Calu3 (cell line): ENCODE results near the gene DDAH2. TPM values are rescaled to one million over a fixed set of nuclear protein-coding genes. Genes with fewer than 3 reads are reported as not detected.

Experiments used
- BruUV-seq: library from RNA; stranded (reverse); fragments of 400-500 nt; replicated peaks from 2 replicates; lab custom pipeline; 2021; lab: Mats Ljungman, UMichigan
- CTCF ChIA-PET: fragments of 300-600 bp; sonication (Branson Sonifier 250); formaldehyde crosslinking; loops from one replicate; lab custom pipeline; 2022; ENCODE audit warnings: antibody characterized with exemption; lab: Charles Lee
- DNase-seq: peaks from one replicate; pipeline ENCODE4 v3.0.0; 2022
- H3K27ac Mint-ChIP-seq: one replicate; pipeline ENCODE4 v1.8.0; 2022; ENCODE audit warnings: mixed read lengths; ENCODE audit not compliant: unreplicated experiment
- H3K27me3 Mint-ChIP-seq: one replicate; pipeline ENCODE4 v1.8.0; 2022; ENCODE audit warnings: mixed read lengths; ENCODE audit not compliant: unreplicated experiment
- H3K36me3 Mint-ChIP-seq: one replicate; pipeline ENCODE4 v1.8.0; 2022; ENCODE audit warnings: mild to moderate bottlenecking, moderate library complexity, mixed read lengths; ENCODE audit not compliant: insufficient read depth, unreplicated experiment
- H3K4me1 Mint-ChIP-seq: one replicate; pipeline ENCODE4 v1.8.0; 2022; ENCODE audit warnings: mild to moderate bottlenecking, low read depth, mixed read lengths; ENCODE audit not compliant: unreplicated experiment
- H3K4me3 Mint-ChIP-seq: one replicate; pipeline ENCODE4 v1.8.0; 2022; ENCODE audit warnings: mild to moderate bottlenecking, low read depth, moderate library complexity, mixed read lengths; ENCODE audit not compliant: unreplicated experiment
- H3K9me3 Mint-ChIP-seq: one replicate; pipeline ENCODE4 v1.8.0; 2022; ENCODE audit warnings: low read depth, mixed read lengths; ENCODE audit not compliant: unreplicated experiment
- CTCF ChIP-seq: fragments of 200-600 bp; IDR thresholded peaks from one replicate; pipeline ENCODE4 v1.8.0; 2022; ENCODE audit warnings: antibody characterized with exemption; ENCODE audit not compliant: unreplicated experiment
- intact Hi-C: fragments of 100-400 bp; cut with micrococcal nuclease; formaldehyde crosslinking; loops from one replicate; pipeline ENCODE4 v1.10.0; 2022; ENCODE audit not compliant: unreplicated experiment
- total RNA-seq: library from RNA; stranded (reverse); gene quantifications from 2 replicates; pipeline ENCODE4 v1.2.3, GENCODE V29; 2022

Gene DDAH2
- total RNA-seq, 1 experiment from 2014 or later, result 81.4 TPM

- Mint-ChIP-seq H3K27me3 (peaks cover 15% of the 10 kb centered on the region), H3K36me3 (peaks cover 13% of the 10 kb centered on the region), H3K4me3 (no peak overlapping the region), H3K9me3 (no peaks in the 10 kb centered on the region), H3K4me1 (peaks cover 34% of the 10 kb centered on the region), H3K27ac (no peak overlapping the region)
- CTCF ChIA-PET, result interaction anchor here (1.0 kb wide), 1 partner anchor 19 kb away, joined by 5 read pairs; the partner anchor contains the start of gene MSH5
- BruUV-seq, result no TSS peak
- intact Hi-C loops, result no loop called here
- no peak for DNase-seq
- TF ChIP-seq CTCF, result no peak
These were observed 8.8 kb downstream of the DDAH2 start for GRCh38 chr6:31720196-31720770.

DNA sequence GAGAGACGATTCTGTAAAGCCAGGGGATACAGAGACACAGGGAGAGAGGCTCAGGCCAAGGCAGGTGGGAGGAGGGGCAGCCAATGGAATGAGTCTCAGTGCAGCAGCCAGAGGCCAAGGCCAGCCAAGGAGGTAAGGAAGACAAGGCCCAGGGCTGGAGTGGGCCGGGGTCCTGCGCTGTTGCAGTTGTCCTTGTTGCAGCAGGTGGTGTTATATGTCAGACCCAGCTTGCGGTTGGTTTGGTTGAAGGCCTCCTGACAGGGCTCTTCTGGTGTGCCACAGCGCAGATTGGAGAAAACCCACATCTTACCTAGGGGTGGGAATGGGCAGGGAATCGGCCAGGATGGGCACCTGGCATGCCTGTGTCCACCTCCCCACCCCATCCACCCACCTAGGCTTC lies 10.1 kb downstream of the DDAH2 start:
- DNase-seq, result no peak
- no peaks in the 10 kb centered on the region for H3K9me3 Mint-ChIP-seq
- TF ChIP-seq CTCF, result no peak
- peak overlapping the region; percentile 26 for H3K27ac Mint-ChIP-seq
- BruUV-seq, result no TSS peak
- CTCF ChIA-PET, result interaction anchor here (0.5 kb wide), 1 partner anchor 68 kb away, joined by 6 read pairs; no protein-coding TSS in a partner anchor
- H3K27me3 Mint-ChIP-seq, result peaks cover 22% of the 10 kb centered on the region
- peaks cover 12% of the 10 kb centered on the region for H3K36me3 Mint-ChIP-seq
- intact Hi-C loops, result no loop called here
- no peak overlapping the region for H3K4me3 Mint-ChIP-seq
- peaks cover 34% of the 10 kb centered on the region for H3K4me1 Mint-ChIP-seq

DNA sequence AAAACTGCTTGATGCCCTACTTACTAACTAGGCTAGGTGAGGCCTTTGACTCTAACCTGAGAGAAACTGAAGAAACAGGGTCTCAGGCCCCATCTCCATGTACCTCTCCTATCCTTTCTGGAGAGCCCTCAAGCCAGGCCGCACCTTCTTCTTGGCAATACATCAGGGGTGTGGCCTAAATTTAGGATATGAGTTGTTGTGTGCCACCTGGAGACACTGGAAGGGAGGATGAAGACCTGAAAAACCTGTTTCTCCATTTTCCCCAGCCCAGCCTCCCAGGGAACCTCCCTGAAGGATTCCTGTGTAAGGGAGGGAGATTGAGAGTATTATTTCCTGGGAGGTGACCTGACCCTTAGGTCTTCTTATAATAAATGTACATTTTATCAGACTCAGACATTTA lies 10.8 kb downstream of the DDAH2 start:
- H3K4me3 Mint-ChIP-seq, result no peak overlapping the region
- peaks cover 7% of the 10 kb centered on the region for H3K36me3 Mint-ChIP-seq
- BruUV-seq, result no TSS peak
- TF ChIP-seq CTCF, result no peak
- no peaks in the 10 kb centered on the region for H3K9me3 Mint-ChIP-seq
- peaks cover 34% of the 10 kb centered on the region for H3K4me1 Mint-ChIP-seq
- peak; percentile 88 for DNase-seq
- peak overlapping the region; percentile 26 for H3K27ac Mint-ChIP-seq
- CTCF ChIA-PET, result no interaction called here
- peaks cover 29% of the 10 kb centered on the region for H3K27me3 Mint-ChIP-seq
- intact Hi-C loops, result no loop called here

DNA sequence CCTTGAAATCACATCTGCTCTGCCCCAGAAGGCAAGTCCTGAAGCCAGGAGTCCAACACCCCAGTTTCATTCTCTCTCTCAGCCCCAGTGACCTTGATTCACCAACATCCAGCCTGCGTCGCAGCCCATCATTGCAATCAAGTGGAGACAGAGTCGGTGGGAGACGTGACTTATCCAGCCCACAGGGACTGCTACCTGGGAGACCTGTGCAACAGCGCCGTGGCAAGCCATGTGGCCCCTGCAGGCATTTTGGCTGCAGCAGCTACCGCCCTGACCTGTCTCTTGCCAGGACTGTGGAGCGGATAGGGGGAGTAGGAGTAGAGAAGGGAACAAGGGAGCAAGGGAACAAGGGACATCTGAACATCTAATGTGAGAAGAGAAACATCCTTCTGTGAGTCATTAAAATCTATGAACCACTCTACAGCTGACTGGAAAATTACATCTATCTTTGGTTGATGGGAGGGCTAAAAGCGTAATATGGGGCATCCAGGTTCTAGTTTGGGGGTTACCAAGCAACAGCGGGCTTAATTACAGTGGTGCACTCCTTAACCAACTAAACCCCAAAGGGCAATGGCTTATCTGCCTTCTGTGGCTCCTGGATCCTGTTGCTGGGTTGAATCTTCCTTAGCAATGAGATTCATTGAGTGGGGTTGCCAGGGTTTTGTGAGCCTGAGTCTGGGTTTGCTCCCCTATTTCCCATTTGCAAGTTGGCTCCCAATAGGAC lies 11.4 kb downstream of the DDAH2 start:
- BruUV-seq, result no TSS peak
- H3K4me3 Mint-ChIP-seq, result peak overlapping the region; percentile 24
- TF ChIP-seq CTCF, result peak; percentile 58
- H3K27ac Mint-ChIP-seq, result peak overlapping the region; percentile 26
- H3K9me3 Mint-ChIP-seq, result no peaks in the 10 kb centered on the region
- intact Hi-C loops, result no loop called here
- peaks cover 7% of the 10 kb centered on the region for H3K36me3 Mint-ChIP-seq
- DNase-seq, result peak; percentile 77
- peaks cover 34% of the 10 kb centered on the region for H3K4me1 Mint-ChIP-seq
- H3K27me3 Mint-ChIP-seq, result peaks cover 35% of the 10 kb centered on the region
- CTCF ChIA-PET, result interaction anchor here (0.5 to 0.6 kb wide), 2 partner anchors 9 to 20 kb away, joined by 3 to 10 read pairs; no protein-coding TSS in a partner anchor
